HEK293T (cell line): Measurements from ENCODE around the gene PDE6B.

Experiments used
- CTCF ChIA-PET: fragments of 350-600 bp; formaldehyde crosslinking; extraction: SDS; loops from one replicate; lab custom pipeline; 2021; ENCODE audit warnings: antibody characterized with exemption, inconsistent platforms; lab: Yijun Ruan, JAX
- POLR2A ChIA-PET: fragments of 350-600 bp; formaldehyde crosslinking; extraction: SDS; loops from one replicate; lab custom pipeline; 2020; ENCODE audit warnings: antibody characterized with exemption, inconsistent platforms; lab: Yijun Ruan, JAX
- DNase-seq: peaks from one replicate; pipeline ENCODE4 v3.0.0; 2012; ENCODE audit warnings: mixed read lengths; ENCODE audit errors: extremely low spot score
- ARNT ChIP-seq: fragments of 450-650 bp; IDR thresholded peaks from 2 replicates; pipeline ENCODE4 v1.6.1; 2017; ENCODE audit warnings: mild to moderate bottlenecking
- BHLHE40 ChIP-seq: fragments of 450-650 bp; IDR thresholded peaks from 2 replicates; pipeline ENCODE4 v1.6.1; 2016; ENCODE audit warnings: mild to moderate bottlenecking, moderate library complexity, borderline replicate concordance
- CTBP1 ChIP-seq: fragments of 450-650 bp; IDR thresholded peaks from 2 replicates; pipeline ENCODE4 v1.6.1; 2016; ENCODE audit warnings: borderline replicate concordance
- ELF4 ChIP-seq: fragments of 450-650 bp; IDR thresholded peaks from 2 replicates; pipeline ENCODE4 v1.6.1; 2017; ENCODE audit warnings: antibody characterized with exemption
- FOXA1 ChIP-seq: fragments of 450-650 bp; IDR thresholded peaks from 2 replicates; pipeline ENCODE4 v1.6.1; 2016; ENCODE audit warnings: mild to moderate bottlenecking
- FOXK2 ChIP-seq: fragments of 450-650 bp; IDR thresholded peaks from 2 replicates; pipeline ENCODE4 v1.6.1; 2016; ENCODE audit warnings: mild to moderate bottlenecking
- FOXM1 ChIP-seq: fragments of 450-650 bp; IDR thresholded peaks from 2 replicates; pipeline ENCODE4 v1.6.1; 2017; ENCODE audit warnings: mild to moderate bottlenecking, borderline replicate concordance
- HDGF ChIP-seq: fragments of 450-650 bp; IDR thresholded peaks from 2 replicates; pipeline ENCODE4 v1.6.1; 2017; ENCODE audit warnings: antibody characterized with exemption, borderline replicate concordance
- L3MBTL2 ChIP-seq: fragments of 450-650 bp; conservative IDR thresholded peaks from 2 replicates; pipeline ENCODE4 v1.6.1; 2016; ENCODE audit warnings: mild to moderate bottlenecking
- LEF1 ChIP-seq: fragments of 450-650 bp; IDR thresholded peaks from 2 replicates; pipeline ENCODE4 v1.6.1; 2017; ENCODE audit warnings: mild to moderate bottlenecking, borderline replicate concordance
- NFRKB ChIP-seq: fragments of 450-650 bp; IDR thresholded peaks from 2 replicates; pipeline ENCODE4 v1.6.1; 2016; ENCODE audit warnings: mild to moderate bottlenecking, moderate library complexity
- PKNOX1 ChIP-seq: fragments of 450-650 bp; IDR thresholded peaks from 2 replicates; pipeline ENCODE4 v1.6.1; 2016
- SP1 ChIP-seq: fragments of 450-650 bp; IDR thresholded peaks from 2 replicates; pipeline ENCODE4 v1.6.1; 2017
- SUZ12 ChIP-seq: fragments of 450-650 bp; IDR thresholded peaks from 2 replicates; pipeline ENCODE4 v1.6.1; 2016; ENCODE audit warnings: mild to moderate bottlenecking
- TARDBP ChIP-seq: fragments of 450-650 bp; IDR thresholded peaks from 2 replicates; pipeline ENCODE4 v1.6.1; 2016
- ZNF384 ChIP-seq: fragments of 450-650 bp; IDR thresholded peaks from 2 replicates; pipeline ENCODE4 v1.6.1; 2016

Gene PDE6B

GRCh38 chr4:612052-612748, 13.2 kb upstream of the PDE6B start:
- ChIA-PET CTCF (no interaction called here), POLR2A (no interaction called here)
- TF ChIP-seq ZNF384 (no peak), FOXM1 (no peak), SUZ12 (no peak), ELF4 (no peak), FOXA1 (no peak), L3MBTL2 (no peak), BHLHE40 (no peak), HDGF (no peak), SP1 (no peak), LEF1 (no peak), FOXK2 (no peak), TARDBP (no peak), ARNT (no peak), NFRKB (no peak)
- DNase-seq, result no peak

- ChIA-PET CTCF (no interaction called here), POLR2A (interaction anchor here (1.3 kb wide), 1 partner anchor 61 kb away, joined by 3 read pairs; the partner anchor contains the start of genes ATP5ME and MYL5)
- no peak for DNase-seq
- TF ChIP-seq HDGF (no peak), L3MBTL2 (no peak), ZNF384 (no peak), FOXM1 (no peak), ELF4 (no peak), NFRKB (no peak), PKNOX1 (no peak), CTBP1 (no peak), LEF1 (no peak), ARNT (no peak), BHLHE40 (no peak), TARDBP (no peak), FOXK2 (no peak), FOXA1 (no peak), SUZ12 (no peak), SP1 (no peak)
Observed at GRCh38 chr4:612749-613125, 12.6 kb upstream of the PDE6B start.

- DNase-seq, result no peak
- TF ChIP-seq PKNOX1 (no peak), FOXM1 (no peak), LEF1 (no peak), SUZ12 (no peak), FOXK2 (no peak), HDGF (no peak), ARNT (no peak), TARDBP (no peak), NFRKB (no peak), L3MBTL2 (no peak), BHLHE40 (no peak), SP1 (no peak)
- POLR2A ChIA-PET, result interaction anchor here (1.3 kb wide), 1 partner anchor 61 kb away, joined by 3 read pairs; the partner anchor contains the start of genes ATP5ME and MYL5
- CTCF ChIA-PET, result interaction anchor here (0.7 kb wide), 1 partner anchor 10 kb away, joined by 4 read pairs; no protein-coding TSS in a partner anchor
Observed at GRCh38 chr4:613126-613525, 12.2 kb upstream of the PDE6B start.

GRCh38 chr4:616091-616490, 9.3 kb upstream of the PDE6B start:
- ChIA-PET CTCF (interaction anchor here (0.6 kb wide), 2 partner anchors 13 kb away, joined by 3 read pairs; no protein-coding TSS in a partner anchor), POLR2A (no interaction called here)
- TF ChIP-seq BHLHE40 (no peak), TARDBP (no peak), L3MBTL2 (no peak), FOXA1 (no peak), ARNT (no peak), ZNF384 (no peak), PKNOX1 (no peak), LEF1 (no peak), NFRKB (no peak), CTBP1 (no peak), SP1 (no peak)
- DNase-seq, result no peak

- no peak for TF ChIP-seq ELF4
- TF ChIP-seq LEF1, result no peak
- TF ChIP-seq SP1, result no peak
- no peak for TF ChIP-seq PKNOX1
- no peak for TF ChIP-seq NFRKB
- no peak for TF ChIP-seq BHLHE40
- TF ChIP-seq FOXK2, result no peak
- TF ChIP-seq HDGF, result no peak
- no peak for TF ChIP-seq ZNF384
- no peak for TF ChIP-seq ARNT
- TF ChIP-seq SUZ12, result no peak
- no peak for TF ChIP-seq FOXM1
- TF ChIP-seq CTBP1, result no peak
- POLR2A ChIA-PET, result no interaction called here
- DNase-seq, result no peak
- CTCF ChIA-PET, result no interaction called here
Observed at GRCh38 chr4:616911-617643, 8.3 kb upstream of the PDE6B start.
